ENCODE results near the gene PLA2G6.

DNA sequence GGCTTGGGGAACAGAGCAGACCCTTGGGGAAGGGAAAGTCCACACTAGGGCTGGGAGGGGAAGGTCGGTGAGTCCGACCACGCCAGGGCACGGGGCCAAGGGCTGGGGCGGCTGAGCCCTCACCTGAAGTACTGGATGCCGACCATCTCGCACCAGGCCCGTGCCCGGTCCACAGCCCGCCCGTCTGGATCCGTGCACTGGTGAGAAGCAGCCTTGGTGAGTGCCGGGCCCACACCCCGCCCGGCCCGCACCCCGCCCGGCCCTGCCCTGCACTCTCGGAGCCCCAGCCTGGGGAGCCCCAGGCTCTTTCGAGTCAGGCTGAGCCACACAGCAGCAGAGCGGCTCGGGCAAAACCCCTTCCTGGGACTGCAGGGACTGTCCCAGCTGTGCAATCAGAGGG is 69.2 kb downstream of the PLA2G6 start:
- TF ChIP-seq CTCF (IDR thresholded peaks at IDR 0.05) (no peak), EP300 (IDR thresholded peaks at IDR 0.05) (no peak), POLR2A (IDR thresholded peaks at IDR 0.05) (no peak)

All from upper lobe of left lung (tissue), 4 donors.